ENCODE measurements around the gene SACS. TPM values are rescaled to one million over a fixed set of nuclear protein-coding genes. Genes with fewer than 3 reads are reported as not detected.
A peak's percentile ranks its signal among the peaks of the same experiment; 100 is the strongest.

The SACS gene
- total RNA-seq, 3 donors from 2014 or later (not counting 1 experiment from before 2014, with no cell fraction given) = 10.0 to 13.1 (median 13.0) TPM

DNA sequence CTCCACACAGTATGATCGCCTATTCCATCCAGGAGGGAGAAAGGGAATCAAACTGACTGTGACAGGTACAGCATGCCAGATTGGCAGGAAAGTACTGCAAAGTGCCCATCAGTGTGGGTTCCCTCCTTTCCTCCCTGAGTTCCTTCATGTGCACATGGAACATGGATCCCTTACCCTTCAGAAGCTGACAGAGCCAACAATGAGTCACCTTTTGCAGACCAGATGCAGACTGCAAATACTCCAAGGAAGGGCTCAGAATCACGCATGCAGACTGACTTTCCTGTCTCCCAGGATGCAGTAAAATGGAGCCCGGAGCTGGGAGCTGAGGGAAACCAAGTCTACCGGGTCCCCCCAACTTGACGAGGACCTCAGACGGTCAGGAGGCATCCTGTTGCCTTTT lies 41.8 kb downstream of the SACS start:
- WGBS (ENCODE audit: insufficient coverage) = 89% methylated on average over 6 of the region's 6 CpGs
- TF ChIP-seq, protein P1, sequence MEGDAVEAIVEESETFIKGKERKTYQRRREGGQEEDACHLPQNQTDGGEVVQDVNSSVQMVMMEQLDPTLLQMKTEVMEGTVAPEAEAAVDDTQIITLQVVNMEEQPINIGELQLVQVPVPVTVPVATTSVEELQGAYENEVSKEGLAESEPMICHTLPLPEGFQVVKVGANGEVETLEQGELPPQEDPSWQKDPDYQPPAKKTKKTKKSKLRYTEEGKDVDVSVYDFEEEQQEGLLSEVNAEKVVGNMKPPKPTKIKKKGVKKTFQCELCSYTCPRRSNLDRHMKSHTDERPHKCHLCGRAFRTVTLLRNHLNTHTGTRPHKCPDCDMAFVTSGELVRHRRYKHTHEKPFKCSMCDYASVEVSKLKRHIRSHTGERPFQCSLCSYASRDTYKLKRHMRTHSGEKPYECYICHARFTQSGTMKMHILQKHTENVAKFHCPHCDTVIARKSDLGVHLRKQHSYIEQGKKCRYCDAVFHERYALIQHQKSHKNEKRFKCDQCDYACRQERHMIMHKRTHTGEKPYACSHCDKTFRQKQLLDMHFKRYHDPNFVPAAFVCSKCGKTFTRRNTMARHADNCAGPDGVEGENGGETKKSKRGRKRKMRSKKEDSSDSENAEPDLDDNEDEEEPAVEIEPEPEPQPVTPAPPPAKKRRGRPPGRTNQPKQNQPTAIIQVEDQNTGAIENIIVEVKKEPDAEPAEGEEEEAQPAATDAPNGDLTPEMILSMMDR (IDR thresholded peaks at IDR 0.05) = no peak
- H3K27ac Mint-ChIP-seq = no peak overlapping the region

DNA sequence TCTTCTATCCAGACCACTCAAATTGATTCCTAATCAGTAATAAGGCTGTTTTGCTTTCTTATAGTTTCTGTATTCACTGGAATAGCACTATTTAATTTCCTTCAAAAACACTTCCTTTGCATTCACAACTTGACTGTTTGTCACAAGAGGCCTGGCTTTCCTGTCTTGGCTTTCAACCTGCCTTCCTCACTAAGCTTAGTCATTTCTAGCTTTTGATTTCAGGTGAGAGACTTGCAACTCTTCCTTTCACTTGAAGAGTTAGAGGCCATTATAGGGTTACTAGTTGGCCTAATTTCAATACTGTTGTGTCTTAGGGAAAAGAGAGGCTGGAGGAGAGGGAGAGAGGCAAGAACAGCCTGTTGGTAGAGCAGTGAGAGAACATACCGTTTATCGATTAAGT lies 47.0 kb downstream of the SACS start:
- ATAC-seq (no peak), DNase-seq (no peak)
- intact Hi-C loops (cut with micrococcal nuclease) = no loop called here
- no peak overlapping the region for H3K27ac Mint-ChIP-seq
- Histone ChIP-seq H3K4me1 (ENCODE audit: control insufficient read depth, insufficient read depth, low read length) (peaks cover 2% of the 10 kb centered on the region), H3K9me3 (ENCODE audit: control insufficient read depth, insufficient read depth, low read length) (no peaks in the 10 kb centered on the region), H3K4me3 (ENCODE audit: low read length) (no peak overlapping the region), H3K27ac (ENCODE audit: low read length) (no peak overlapping the region), H3K27me3 (ENCODE audit: control insufficient read depth, insufficient read depth, low read length) (no peaks in the 10 kb centered on the region), H3K36me3 (ENCODE audit: control insufficient read depth, insufficient read depth, low read length) (no peaks in the 10 kb centered on the region)
- 67% methylated on average over 2 of the region's 2 CpGs for WGBS (ENCODE audit: insufficient coverage)
- H3K27me3 Mint-ChIP-seq (ENCODE audit: low read depth in 2 of 2) = peaks cover 22 to 48% of the 10 kb centered on the region in 2 donors
- TF ChIP-seq, protein P1 (IDR thresholded peaks at IDR 0.05) = no peak
- H3K36me3 Mint-ChIP-seq = no peaks in the 10 kb centered on the region
- no peaks in the 10 kb centered on the region for H3K4me1 Mint-ChIP-seq
- H3K4me3 Mint-ChIP-seq = no peak overlapping the region
- no peaks in the 10 kb centered on the region for H3K9me3 Mint-ChIP-seq

More for the DNA sequence above, 41.8 kb downstream of the SACS start:
- Mint-ChIP-seq H3K36me3 (no peaks in the 10 kb centered on the region), H3K27me3 (ENCODE audit: low read depth in 2 of 2) (peaks cover 11 to 38% of the 10 kb centered on the region in 2 donors), H3K9me3 (no peaks in the 10 kb centered on the region), H3K4me3 (no peak overlapping the region), H3K4me1 (no peaks in the 10 kb centered on the region)
- Histone ChIP-seq H3K27me3 (ENCODE audit: control insufficient read depth, insufficient read depth, low read length) (no peaks in the 10 kb centered on the region), H3K4me1 (ENCODE audit: control insufficient read depth, insufficient read depth, low read length) (no peaks in the 10 kb centered on the region), H3K4me3 (ENCODE audit: low read length) (no peak overlapping the region), H3K36me3 (ENCODE audit: control insufficient read depth, insufficient read depth, low read length) (no peaks in the 10 kb centered on the region), H3K9me3 (ENCODE audit: control insufficient read depth, insufficient read depth, low read length) (no peaks in the 10 kb centered on the region), H3K27ac (ENCODE audit: low read length) (no peak overlapping the region)
- ATAC-seq (no peak), DNase-seq (no peak)
- intact Hi-C loops (cut with micrococcal nuclease) = no loop called here

DNA sequence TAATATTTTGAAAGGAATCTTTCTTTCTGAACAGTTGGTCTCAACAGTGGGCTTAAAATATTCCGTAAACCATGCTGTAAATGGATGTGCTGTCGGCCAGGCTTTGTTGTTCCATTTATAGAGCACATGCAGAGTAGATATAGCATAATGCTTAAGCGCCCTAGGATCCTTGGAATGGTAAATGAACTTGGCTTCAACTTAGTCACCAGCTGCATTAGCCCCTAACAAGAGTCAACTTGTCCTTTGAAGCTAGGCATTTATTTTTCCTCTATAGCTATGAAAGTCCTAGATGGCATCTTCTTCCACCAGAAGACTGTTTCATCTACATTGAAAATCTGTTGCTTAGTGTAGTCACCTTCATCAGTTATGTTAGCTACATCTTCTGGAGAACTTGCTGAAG lies 47.6 kb downstream of the SACS start:
- DNase-seq (no peak), ATAC-seq (no peak)
- intact Hi-C loops (cut with micrococcal nuclease) = no loop called here
- H3K4me1 Mint-ChIP-seq = no peaks in the 10 kb centered on the region
- no peak overlapping the region for H3K4me3 ChIP-seq (ENCODE audit: low read length)
- peaks cover 22 to 46% of the 10 kb centered on the region in 2 donors for H3K27me3 Mint-ChIP-seq (ENCODE audit: low read depth in 2 of 2)
- H3K9me3 Mint-ChIP-seq = no peaks in the 10 kb centered on the region
- H3K36me3 Mint-ChIP-seq = no peaks in the 10 kb centered on the region
- no peaks in the 10 kb centered on the region for H3K36me3 ChIP-seq (ENCODE audit: control insufficient read depth, insufficient read depth, low read length)
- H3K27ac Mint-ChIP-seq = no peak overlapping the region
- no peak overlapping the region for H3K4me3 Mint-ChIP-seq
- TF ChIP-seq, protein P1 (IDR thresholded peaks at IDR 0.05) = no peak
- 91% methylated on average over 3 of the region's 3 CpGs for whole genome bisulfite sequencing (ENCODE audit: insufficient coverage)
- no peak overlapping the region for H3K27ac ChIP-seq (ENCODE audit: low read length)
- no peaks in the 10 kb centered on the region for H3K9me3 ChIP-seq (ENCODE audit: control insufficient read depth, insufficient read depth, low read length)
- no peaks in the 10 kb centered on the region for H3K27me3 ChIP-seq (ENCODE audit: control insufficient read depth, insufficient read depth, low read length)
- peaks cover 2% of the 10 kb centered on the region for H3K4me1 ChIP-seq (ENCODE audit: control insufficient read depth, insufficient read depth, low read length)

DNA sequence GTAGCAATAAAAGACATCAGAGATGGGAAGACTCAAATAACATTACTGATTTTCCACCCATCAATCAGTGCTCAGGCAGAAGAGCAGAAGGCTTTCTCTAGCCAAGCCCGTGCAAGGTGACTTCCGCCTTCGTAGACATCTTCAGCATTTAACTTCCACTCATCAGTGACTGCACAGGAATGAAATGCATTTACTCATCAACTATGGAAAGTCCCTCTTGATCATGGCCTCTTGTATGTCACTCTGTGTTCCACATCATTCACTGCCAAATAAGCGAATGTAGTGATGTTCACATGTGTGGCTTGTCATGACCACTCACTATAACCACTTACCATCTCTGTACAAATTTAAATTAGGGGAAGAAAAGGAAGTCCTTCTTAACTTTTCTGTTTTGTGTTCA lies 49.4 kb downstream of the SACS start:
- TF ChIP-seq, protein P1 (IDR thresholded peaks at IDR 0.05) = no peak
- no peaks in the 10 kb centered on the region for H3K36me3 ChIP-seq (ENCODE audit: control insufficient read depth, insufficient read depth, low read length)
- peaks cover 3% of the 10 kb centered on the region for H3K4me1 ChIP-seq (ENCODE audit: control insufficient read depth, insufficient read depth, low read length)
- H3K27ac Mint-ChIP-seq = no peak overlapping the region
- H3K4me3 ChIP-seq (ENCODE audit: low read length) = no peak overlapping the region
- H3K27ac ChIP-seq (ENCODE audit: low read length) = peak overlapping the region; percentile 36
- H3K27me3 ChIP-seq (ENCODE audit: control insufficient read depth, insufficient read depth, low read length) = no peaks in the 10 kb centered on the region
- no peak overlapping the region for H3K4me3 Mint-ChIP-seq
- H3K36me3 Mint-ChIP-seq = no peaks in the 10 kb centered on the region
- H3K4me1 Mint-ChIP-seq = no peaks in the 10 kb centered on the region
- H3K27me3 Mint-ChIP-seq (ENCODE audit: low read depth in 2 of 2) = peaks cover 25 to 38% of the 10 kb centered on the region in 2 donors
- ATAC-seq = no peak
- no peaks in the 10 kb centered on the region for H3K9me3 ChIP-seq (ENCODE audit: control insufficient read depth, insufficient read depth, low read length)
- 69% methylated on average over 3 of the region's 4 CpGs for WGBS (ENCODE audit: insufficient coverage)
- no peaks in the 10 kb centered on the region for H3K9me3 Mint-ChIP-seq
- peak in 1 of 2 donors; percentile 30 for DNase-seq
- intact Hi-C loops (cut with micrococcal nuclease) = no loop called here
